PC-3 (cell line): Measurements from ENCODE around the gene EXOC4. TPM values are rescaled to one million over a fixed set of nuclear protein-coding genes. Genes with fewer than 3 reads are reported as not detected.

Experiments
- ATAC-seq: fragments of 200-7000 bp; cut with Tn5 transposase; 2 replicates; pipeline ENCODE4 v1.9.1; 2020; ENCODE audit warnings: mild to moderate bottlenecking, moderate library complexity
- BruUV-seq: library from RNA; stranded (reverse); fragments of 400-500 nt; replicated peaks from 2 replicates; lab custom pipeline; 2021; lab: Mats Ljungman, UMichigan
- CTCF ChIA-PET: fragments of 300-600 bp; sonication (Branson Sonifier 250); formaldehyde crosslinking; loops from one replicate; lab custom pipeline; 2022; ENCODE audit warnings: antibody characterized with exemption; lab: Charles Lee
- POLR2A ChIA-PET: fragments of 300-600 bp; sonication (Branson Sonifier 250); formaldehyde crosslinking; loops from one replicate; lab custom pipeline; 2022; ENCODE audit warnings: antibody characterized with exemption; ENCODE audit not compliant: unreplicated experiment; lab: Charles Lee
- DNase-seq: peaks from one replicate; pipeline ENCODE4 v3.0.0-alpha.2; 2015
- H2AFZ ChIP-seq: fragments of 300-600 bp; sonication (generic); 2 replicates; pipeline ENCODE4 v1.6.0; 2016; ENCODE audit warnings: antibody characterized with exemption, low read length
- H3F3A ChIP-seq: fragments of 300-600 bp; sonication (generic); one replicate; pipeline ENCODE4 v1.6.0; 2017; ENCODE audit warnings: antibody characterized with exemption, low read length, control low read depth, mild to moderate bottlenecking; ENCODE audit not compliant: unreplicated experiment
- H3K27ac ChIP-seq: fragments of 300-600 bp; sonication (generic); 2 replicates; pipeline ENCODE4 v1.5.1; 2016; ENCODE audit warnings: mild to moderate bottlenecking, low read length
- H3K27me3 ChIP-seq: fragments of 300-600 bp; sonication (generic); 2 replicates; pipeline ENCODE4 v1.6.1; 2016; ENCODE audit warnings: low read length, mixed read lengths
- H3K36me3 ChIP-seq: fragments of 300-600 bp; sonication (generic); 2 replicates; pipeline ENCODE4 v1.6.1; 2016; ENCODE audit warnings: low read depth, mixed run types, low read length, mixed read lengths
- H3K4me1 ChIP-seq: fragments of 300-600 bp; sonication (generic); 2 replicates; pipeline ENCODE4 v1.5.1; 2016; ENCODE audit warnings: low read length; ENCODE audit not compliant: insufficient read depth
- H3K4me2 ChIP-seq: fragments of 300-600 bp; sonication (generic); 2 replicates; pipeline ENCODE4 v1.6.0; 2016; ENCODE audit warnings: low read length
- H3K4me3 ChIP-seq: fragments of 300-600 bp; sonication (generic); 2 replicates; pipeline ENCODE4 v1.5.1; 2016; ENCODE audit warnings: mild to moderate bottlenecking, low read length, mixed read lengths
- H3K79me2 ChIP-seq: fragments of 300-600 bp; sonication (generic); 2 replicates; pipeline ENCODE4 v1.6.1; 2017; ENCODE audit warnings: low read length, mixed read lengths
- H3K9ac ChIP-seq: fragments of 300-600 bp; sonication (generic); 2 replicates; pipeline ENCODE4 v1.6.0; 2016; ENCODE audit warnings: mild to moderate bottlenecking, low read length
- H3K9me2 ChIP-seq: fragments of 300-600 bp; sonication (generic); replicated peaks from 2 replicates; pipeline ENCODE4 v1.6.1; 2016; ENCODE audit warnings: mixed run types, low read length, mixed read lengths
- H3K9me3 ChIP-seq: fragments of 300-600 bp; sonication (generic); 2 replicates; pipeline ENCODE4 v1.6.1; 2016; ENCODE audit warnings: low read length, mixed read lengths
- H4K20me1 ChIP-seq: fragments of 300-600 bp; sonication (generic); 2 replicates; pipeline ENCODE4 v1.6.1; 2016; ENCODE audit warnings: low read length, mixed read lengths
- CTCF ChIP-seq: fragments of 300-600 bp; sonication (generic); conservative IDR thresholded peaks from 2 replicates; pipeline ENCODE4 v1.5.1; 2017; ENCODE audit warnings: antibody characterized with exemption, low read depth, mild to moderate bottlenecking, low read length
- EZH2 ChIP-seq: fragments of 300-600 bp; sonication (generic); IDR thresholded peaks from one replicate; pipeline ENCODE4 v1.6.1; 2017; ENCODE audit warnings: antibody characterized with exemption, mild to moderate bottlenecking, low read length; ENCODE audit not compliant: unreplicated experiment
- EZH2phosphoT487 ChIP-seq: fragments of 300-600 bp; sonication (generic); IDR thresholded peaks from 2 replicates; pipeline ENCODE4 v1.6.1; 2018; ENCODE audit warnings: mild to moderate bottlenecking, antibody characterized with exemption, low read length, borderline replicate concordance
- intact Hi-C: fragments of 100-400 bp; cut with micrococcal nuclease; formaldehyde crosslinking; loops from 2 replicates; pipeline ENCODE4 v1.9.0; 2023
- total RNA-seq: library from RNA; depleted of rRNA; stranded (reverse); fragments of >200 nt; gene quantifications from 2 replicates; pipeline ENCODE4 v1.2.3, GENCODE V29; 2014

EXOC4 gene
- total RNA-seq, 1 experiment from 2014 or later: 43.5 TPM

- no peak overlapping the region for H3K4me2 ChIP-seq
- ChIA-PET CTCF (no interaction called here), POLR2A (no interaction called here)
- H3K27me3 ChIP-seq: no peaks in the 10 kb centered on the region
- no peak overlapping the region for H3K27ac ChIP-seq
- intact Hi-C loops: no loop called here
- no peak overlapping the region for H3K4me3 ChIP-seq
- TF ChIP-seq EZH2phosphoT487 (no peak), CTCF (no peak)
- H3K36me3 ChIP-seq: no peaks in the 10 kb centered on the region
- no peaks in the 10 kb centered on the region for H3F3A ChIP-seq
- no peak overlapping the region for H3K9ac ChIP-seq
- no peaks in the 10 kb centered on the region for H3K9me3 ChIP-seq
- BruUV-seq: no TSS peak
- H3K9me2 ChIP-seq: no peaks in the 10 kb centered on the region
- H3K4me1 ChIP-seq: peaks cover 14% of the 10 kb centered on the region
- H2AFZ ChIP-seq: no peak overlapping the region
- no peaks in the 10 kb centered on the region for H3K79me2 ChIP-seq
- ATAC-seq: no peak
- DNase-seq: no peak
- no peaks in the 10 kb centered on the region for H4K20me1 ChIP-seq
Observed at GRCh38 chr7:133916621-133917020, 663.7 kb downstream of the EXOC4 start.

- Histone ChIP-seq H2AFZ (no peak overlapping the region), H3K4me3 (no peak overlapping the region), H3K4me2 (no peak overlapping the region), H3K4me1 (no peaks in the 10 kb centered on the region), H3K36me3 (no peaks in the 10 kb centered on the region), H3K9ac (no peak overlapping the region), H3K9me2 (no peaks in the 10 kb centered on the region), H3K9me3 (no peaks in the 10 kb centered on the region), H3F3A (no peaks in the 10 kb centered on the region), H3K27ac (no peak overlapping the region), H4K20me1 (no peaks in the 10 kb centered on the region), H3K27me3 (no peaks in the 10 kb centered on the region), H3K79me2 (no peaks in the 10 kb centered on the region)
- BruUV-seq: no TSS peak
- intact Hi-C loops: no loop called here
- POLR2A ChIA-PET: no interaction called here
- no peak for TF ChIP-seq EZH2phosphoT487
- no peak for TF ChIP-seq CTCF
- no peak for TF ChIP-seq EZH2
- ATAC-seq (no peak), DNase-seq (no peak)
- CTCF ChIA-PET: no interaction called here
Observed at GRCh38 chr7:133919810-133920209, 666.9 kb downstream of the EXOC4 start.

- Histone ChIP-seq H3K9me3 (no peaks in the 10 kb centered on the region), H3K9me2 (no peaks in the 10 kb centered on the region), H3K79me2 (no peaks in the 10 kb centered on the region), H4K20me1 (no peaks in the 10 kb centered on the region), H2AFZ (no peak overlapping the region), H3K27ac (no peak overlapping the region), H3K4me1 (no peaks in the 10 kb centered on the region), H3F3A (no peaks in the 10 kb centered on the region), H3K9ac (no peak overlapping the region), H3K27me3 (no peaks in the 10 kb centered on the region), H3K4me2 (no peak overlapping the region), H3K36me3 (no peaks in the 10 kb centered on the region), H3K4me3 (no peak overlapping the region)
- DNase-seq (no peak), ATAC-seq (no peak)
- intact Hi-C loops: no loop called here
- POLR2A ChIA-PET: no interaction called here
- no peak for TF ChIP-seq EZH2
- no peak for TF ChIP-seq EZH2phosphoT487
- no peak for TF ChIP-seq CTCF
- CTCF ChIA-PET: no interaction called here
- BruUV-seq: no TSS peak
Observed at GRCh38 chr7:133921635-133922182, 668.8 kb downstream of the EXOC4 start.
